ENCODE results near the gene ZFYVE9. TPM values are rescaled to one million over a fixed set of nuclear protein-coding genes. Genes with fewer than 3 reads are reported as not detected.

The ZFYVE9 gene
- polyA plus RNA-seq, 1 experiment = 20.7 TPM

- ChIA-PET CTCF (interaction anchor here (0.7 to 1.1 kb wide), 2 partner anchors 40 to 112 kb away, joined by 4 read pairs; no protein-coding TSS in a partner anchor), POLR2A (no interaction called here)
- no peak for TF ChIP-seq CTCF (IDR thresholded peaks at IDR 0.05; ENCODE audit: low read depth, low read length)
- no peak overlapping the region for H3K27ac ChIP-seq (ENCODE audit: low read depth, low read length)
- H3K9me3 ChIP-seq (ENCODE audit: control insufficient read depth, insufficient read depth, low read length) = no peaks in the 10 kb centered on the region; the same call in 1 of the 2 replicates
- no peak overlapping the region for H3K4me3 ChIP-seq (ENCODE audit: low read depth, low read length)
- DNase-seq (ENCODE audit: low read depth, low spot score) = no peak
- no peaks in the 10 kb centered on the region for H3K27me3 ChIP-seq (ENCODE audit: control insufficient read depth, insufficient read depth, low read length)
These were observed 41.0 kb downstream of the ZFYVE9 start for GRCh38 chr1:52182874-52183400.

GRCh38 chr1:52186449-52186848 is 44.6 kb downstream of the ZFYVE9 start:
- DNase-seq (ENCODE audit: low read depth, low spot score) = peak; percentile 23
- H3K4me3 ChIP-seq (ENCODE audit: low read depth, low read length) = no peak overlapping the region
- no peaks in the 10 kb centered on the region for H3K27me3 ChIP-seq (ENCODE audit: control insufficient read depth, insufficient read depth, low read length)
- CTCF ChIA-PET = no interaction called here
- peak overlapping the region; percentile 71 for H3K27ac ChIP-seq (ENCODE audit: low read depth, low read length)
- no peak for TF ChIP-seq CTCF (IDR thresholded peaks at IDR 0.05; ENCODE audit: low read depth, low read length)
- H3K9me3 ChIP-seq (ENCODE audit: control insufficient read depth, insufficient read depth, low read length) = no peaks in the 10 kb centered on the region
- POLR2A ChIA-PET = no interaction called here

- ChIA-PET CTCF (no interaction called here), POLR2A (no interaction called here)
- no peak for TF ChIP-seq CTCF (IDR thresholded peaks at IDR 0.05; ENCODE audit: low read depth, low read length)
- Histone ChIP-seq H3K4me3 (ENCODE audit: low read depth, low read length) (no peak overlapping the region), H3K27ac (ENCODE audit: low read depth, low read length) (no peak overlapping the region), H3K9me3 (ENCODE audit: control insufficient read depth, insufficient read depth, low read length) (no peaks in the 10 kb centered on the region), H3K27me3 (ENCODE audit: control insufficient read depth, insufficient read depth, low read length) (no peaks in the 10 kb centered on the region)
- no peak for DNase-seq (ENCODE audit: low read depth, low spot score)
These were observed 48.1 kb downstream of the ZFYVE9 start for GRCh38 chr1:52189898-52190480.

- POLR2A ChIA-PET = no interaction called here
- Histone ChIP-seq H3K27me3 (ENCODE audit: control insufficient read depth, insufficient read depth, low read length) (no peaks in the 10 kb centered on the region), H3K27ac (ENCODE audit: low read depth, low read length) (no peak overlapping the region), H3K4me3 (ENCODE audit: low read depth, low read length) (no peak overlapping the region), H3K9me3 (ENCODE audit: control insufficient read depth, insufficient read depth, low read length) (no peaks in the 10 kb centered on the region)
- no peak for DNase-seq (ENCODE audit: low read depth, low spot score)
- no peak for TF ChIP-seq CTCF (IDR thresholded peaks at IDR 0.05; ENCODE audit: low read depth, low read length)
- CTCF ChIA-PET = no interaction called here
These were observed 48.8 kb downstream of the ZFYVE9 start for GRCh38 chr1:52190500-52191252.

GRCh38 chr1:52191395-52191965 is 49.6 kb downstream of the ZFYVE9 start:
- H3K27ac ChIP-seq (ENCODE audit: low read depth, low read length) = no peak overlapping the region
- no peak for DNase-seq (ENCODE audit: low read depth, low spot score)
- CTCF ChIA-PET = no interaction called here

More at GRCh38 chr1:52191395-52191965, 49.6 kb downstream of the ZFYVE9 start:
- POLR2A ChIA-PET = no interaction called here
- H3K4me3 ChIP-seq (ENCODE audit: low read depth, low read length) = no peak overlapping the region
- no peak for TF ChIP-seq CTCF (IDR thresholded peaks at IDR 0.05; ENCODE audit: low read depth, low read length)
- H3K9me3 ChIP-seq (ENCODE audit: control insufficient read depth, insufficient read depth, low read length) = no peaks in the 10 kb centered on the region
- no peaks in the 10 kb centered on the region for H3K27me3 ChIP-seq (ENCODE audit: control insufficient read depth, insufficient read depth, low read length)

All from AG04450 (cell line).